Endometrial microvascular endothelial cells (primary cell): ENCODE results near the gene SDHD. TPM values are rescaled to one million over a fixed set of nuclear protein-coding genes. Genes with fewer than 3 reads are reported as not detected.

Experiments
- total RNA-seq: library from RNA; depleted of rRNA; stranded (reverse); fragments of >200 nt; gene quantifications from one replicate; pipeline ENCODE4 v1.2.3, GENCODE V29; 2015; ENCODE audit errors: inconsistent ontology term

SDHD gene
- total RNA-seq, 1 donor from 2014 or later: 130 TPM

Other genes with a start within 250 kb of the SDHD start
- gene ALG9, start 215.3 kb upstream of the SDHD start, total RNA-seq: 34.4 TPM
- 4.2 TPM for gene FDXACB1, start 207.7 kb upstream of the SDHD start, total RNA-seq
- 15.0 TPM for gene CFAP68, start 207.3 kb upstream of the SDHD start, total RNA-seq
- gene CRYAB, start 175.1 kb upstream of the SDHD start, total RNA-seq: 0.19 TPM
- gene HSPB2, start 174.1 kb upstream of the SDHD start, total RNA-seq: not detected
- 12.6 TPM for gene C11orf52, start 168.0 kb upstream of the SDHD start, total RNA-seq
- gene DIXDC1, start 149.5 kb upstream of the SDHD start, total RNA-seq: 19.0 TPM
- gene DLAT, start 61.5 kb upstream of the SDHD start, total RNA-seq: 50.4 TPM
- 0.37 TPM for gene PIH1D2, start 12.9 kb upstream of the SDHD start, total RNA-seq
- 7.4 TPM for gene NKAPD1, start 12.6 kb upstream of the SDHD start, total RNA-seq
- 38.9 TPM for gene TIMM8B, start 117 bp upstream of the SDHD start, total RNA-seq
- 0.09 TPM for gene IL18, start 77.2 kb downstream of the SDHD start, total RNA-seq
- gene TEX12, start 80.5 kb downstream of the SDHD start, total RNA-seq: not detected
- not detected for gene BCO2, start 88.6 kb downstream of the SDHD start, total RNA-seq
- 47.7 TPM for gene PTS, start 139.6 kb downstream of the SDHD start, total RNA-seq
- gene PLET1, start 174.0 kb downstream of the SDHD start, total RNA-seq: not detected